Thyroid gland (tissue), 4 donors: ENCODE results near the gene ITGB1BP2.

Experiments
- CTCF ChIP-seq, 6 experiments: fragments of 200-600 bp in 3 of 6; fragments of 450-650 bp in 3 of 6; sonication (generic) in 3 of 6; IDR thresholded peaks; one replicate each; pipeline ENCODE4 v1.5.1; 2016 to 2019; ENCODE audit warnings: antibody characterized with exemption in 6 of 6, mild to moderate bottlenecking in 2 of 6, inconsistent platforms in 1 of 6, moderate library complexity in 1 of 6
- POLR2A ChIP-seq, 2 donors: fragments of 450-650 bp; IDR thresholded peaks; one replicate each; pipeline ENCODE4 v1.6.1; 2017; ENCODE audit warnings: antibody characterized with exemption in 2 of 2, mild to moderate bottlenecking in 2 of 2, moderate library complexity in 1 of 2

GRCh38 chrX:71292669-71293365, 8.7 kb upstream of the ITGB1BP2 start:
- TF ChIP-seq POLR2A (IDR thresholded peaks at IDR 0.05): no peak
- TF ChIP-seq CTCF (IDR thresholded peaks at IDR 0.05): no peak
